ENCODE data around the gene JMJD8.

- no peak for TF ChIP-seq CTCF (conservative IDR thresholded peaks at IDR 0.05; ENCODE audit: low read length)
- TF ChIP-seq EZH2phosphoT487 (IDR thresholded peaks at IDR 0.05; ENCODE audit: borderline replicate concordance, low read depth, low read length): no peak
These were observed 9.6 kb upstream of the JMJD8 start for GRCh38 chr16:693766-694165.
